NCI-H2196 treated with DMSO at 0.1 percent for 48 hours (cell line): ENCODE measurements around the gene SCNN1A.

Source experiments
- DNase-seq: peaks from one replicate; lab custom pipeline; 2025; ENCODE audit not compliant: unreplicated experiment; lab: John Stamatoyannopoulos, UW

Gene SCNN1A

GRCh38 chr12:6335451-6336078 lies 39.8 kb downstream of the SCNN1A start:
- DNase-seq = no peak

- no peak for DNase-seq
Measured at GRCh38 chr12:6334940-6335450, 40.4 kb downstream of the SCNN1A start.

DNA sequence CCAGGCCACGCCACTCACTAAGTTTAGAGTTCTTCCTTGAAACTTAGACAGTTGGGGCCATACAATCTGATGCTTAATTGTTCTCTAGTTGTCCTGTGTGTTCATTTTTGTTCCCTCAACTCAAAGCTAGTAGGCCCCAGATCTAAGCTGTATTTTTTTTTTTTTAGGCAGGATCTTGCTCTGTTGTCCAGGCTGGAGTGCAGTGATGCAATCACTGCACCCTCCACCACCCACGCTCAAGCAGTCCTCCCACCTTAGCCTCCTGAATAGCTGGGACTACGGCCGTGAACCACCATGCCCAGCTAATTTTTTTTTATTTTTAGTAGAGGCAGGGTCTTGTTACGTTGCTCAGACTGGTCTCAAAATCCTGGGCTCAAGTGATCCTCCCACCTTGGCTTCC lies 41.0 kb downstream of the SCNN1A start:
- no peak for DNase-seq

GRCh38 chr12:6333566-6333965 lies 41.8 kb downstream of the SCNN1A start:
- DNase-seq = no peak

- DNase-seq = no peak
Measured at GRCh38 chr12:6333029-6333428, 42.3 kb downstream of the SCNN1A start.

- DNase-seq = no peak
Measured at GRCh38 chr12:6332459-6332858, 42.9 kb downstream of the SCNN1A start.

GRCh38 chr12:6330999-6331714 lies 44.2 kb downstream of the SCNN1A start:
- no peak for DNase-seq

DNA sequence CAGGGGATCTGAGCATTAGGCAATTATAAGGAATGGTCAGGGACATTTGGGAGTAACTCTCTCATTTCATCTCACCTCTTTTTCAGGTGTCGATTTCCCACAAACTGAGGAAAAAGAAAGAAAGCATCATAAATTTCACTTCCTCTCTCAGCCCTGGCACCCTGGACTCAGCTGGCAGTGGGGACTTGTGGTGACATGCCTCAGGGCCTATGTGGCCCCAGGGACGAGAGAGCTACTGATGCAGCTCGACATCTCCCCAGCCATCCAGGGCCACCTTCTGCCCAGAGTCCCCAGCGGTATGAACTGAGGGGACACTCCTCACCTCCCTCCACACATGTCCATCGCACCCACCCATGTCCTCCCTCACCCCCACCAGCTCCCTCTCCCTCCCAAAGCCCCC lies 45.2 kb downstream of the SCNN1A start:
- DNase-seq = no peak

DNA sequence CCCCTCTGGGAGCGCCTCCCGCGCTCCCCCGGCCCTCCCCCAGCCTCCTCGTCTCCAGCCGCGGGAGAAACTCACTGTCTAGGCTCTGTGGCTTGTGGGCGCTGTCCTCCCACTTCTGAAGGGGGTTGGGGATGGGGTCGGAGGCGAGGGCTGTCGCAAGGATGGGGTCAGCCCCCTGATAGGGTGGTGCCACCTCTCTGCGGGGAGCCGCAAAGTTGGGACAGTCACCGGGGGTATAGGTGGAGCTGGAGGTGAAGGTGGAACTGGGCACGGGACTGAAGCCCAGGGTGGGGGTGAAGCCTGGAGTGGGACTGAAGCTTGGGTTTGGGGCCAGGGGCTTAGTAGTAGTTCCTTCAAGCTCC lies 45.7 kb downstream of the SCNN1A start:
- no peak for DNase-seq

DNA sequence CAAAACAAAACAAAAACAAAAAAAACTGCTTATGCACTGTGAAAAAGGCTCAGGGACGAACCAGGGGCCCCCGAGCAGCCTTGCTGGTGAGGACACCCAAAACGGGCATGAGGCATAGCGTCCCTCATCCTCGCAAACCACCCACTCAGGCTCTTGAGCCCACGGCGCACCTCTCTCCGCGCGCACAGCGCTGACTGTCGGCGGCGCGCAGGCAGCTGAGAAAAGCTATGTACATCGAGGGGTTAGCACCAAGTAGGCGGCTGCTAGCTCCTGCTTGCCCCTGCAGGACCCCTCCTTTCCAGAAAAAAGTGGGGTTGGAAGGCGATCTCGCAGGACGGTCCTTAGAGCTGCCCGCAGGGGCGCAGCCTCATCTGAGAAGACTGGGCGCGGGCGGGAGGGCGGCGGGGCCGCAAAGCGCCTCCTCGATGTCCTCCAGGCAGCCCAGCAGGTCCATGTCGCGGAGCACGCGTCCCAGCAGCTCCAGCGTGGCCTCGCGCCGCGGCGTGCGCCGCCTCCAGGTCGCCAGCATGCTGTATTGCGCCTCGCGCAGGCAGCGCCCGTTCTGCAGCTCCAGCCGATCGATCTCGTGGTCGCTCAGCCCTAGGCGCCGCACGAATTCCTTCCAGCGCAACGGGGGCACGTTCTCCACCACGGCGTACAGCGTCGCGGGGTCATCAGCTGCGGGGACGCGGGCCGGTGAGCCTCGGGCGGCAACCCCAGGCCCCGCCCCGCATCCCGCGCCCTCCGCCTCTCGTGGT lies 46.2 kb downstream of the SCNN1A start:
- no peak for DNase-seq

- DNase-seq = no peak
Measured at GRCh38 chr12:6328045-6328779, 47.2 kb downstream of the SCNN1A start.

DNA sequence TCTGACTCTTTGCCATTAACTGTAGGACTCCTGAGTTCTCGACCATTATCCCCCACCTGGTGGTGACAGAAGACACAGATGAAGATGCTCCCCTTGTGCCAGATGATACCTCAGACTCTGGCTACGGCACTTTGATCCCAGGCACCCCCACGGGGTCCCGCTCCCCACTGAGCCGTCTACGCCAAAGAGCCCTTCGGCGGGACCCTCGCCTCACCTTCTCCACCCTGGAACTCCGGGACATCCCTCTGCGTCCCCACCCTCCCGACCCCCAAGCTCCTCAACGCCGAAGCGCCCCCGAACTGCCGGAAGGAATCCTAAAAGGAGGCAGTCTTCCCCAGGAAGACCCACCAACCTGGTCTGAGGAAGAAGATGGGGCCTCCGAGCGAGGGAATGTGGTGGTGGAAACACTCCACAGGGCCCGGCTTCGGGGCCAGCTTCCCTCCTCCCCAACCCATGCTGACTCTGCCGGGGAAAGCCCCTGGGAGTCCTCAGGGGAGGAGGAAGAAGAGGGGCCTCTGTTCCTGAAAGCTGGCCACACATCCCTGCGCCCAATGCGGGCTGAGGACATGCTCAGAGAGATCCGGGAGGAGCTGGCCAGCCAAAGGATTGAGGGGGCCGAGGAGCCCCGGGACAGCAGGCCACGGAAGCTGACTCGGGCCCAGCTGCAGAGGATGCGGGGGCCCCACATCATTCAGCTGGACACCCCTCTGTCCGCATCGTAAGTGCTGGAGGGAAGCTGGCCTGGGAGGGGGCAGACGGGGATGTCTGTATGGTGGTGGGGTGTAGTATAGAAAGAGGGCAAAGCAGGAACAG lies 47.9 kb downstream of the SCNN1A start:
- no peak for DNase-seq

- no peak for DNase-seq
Measured at GRCh38 chr12:6326316-6327228, 48.8 kb downstream of the SCNN1A start.

DNA sequence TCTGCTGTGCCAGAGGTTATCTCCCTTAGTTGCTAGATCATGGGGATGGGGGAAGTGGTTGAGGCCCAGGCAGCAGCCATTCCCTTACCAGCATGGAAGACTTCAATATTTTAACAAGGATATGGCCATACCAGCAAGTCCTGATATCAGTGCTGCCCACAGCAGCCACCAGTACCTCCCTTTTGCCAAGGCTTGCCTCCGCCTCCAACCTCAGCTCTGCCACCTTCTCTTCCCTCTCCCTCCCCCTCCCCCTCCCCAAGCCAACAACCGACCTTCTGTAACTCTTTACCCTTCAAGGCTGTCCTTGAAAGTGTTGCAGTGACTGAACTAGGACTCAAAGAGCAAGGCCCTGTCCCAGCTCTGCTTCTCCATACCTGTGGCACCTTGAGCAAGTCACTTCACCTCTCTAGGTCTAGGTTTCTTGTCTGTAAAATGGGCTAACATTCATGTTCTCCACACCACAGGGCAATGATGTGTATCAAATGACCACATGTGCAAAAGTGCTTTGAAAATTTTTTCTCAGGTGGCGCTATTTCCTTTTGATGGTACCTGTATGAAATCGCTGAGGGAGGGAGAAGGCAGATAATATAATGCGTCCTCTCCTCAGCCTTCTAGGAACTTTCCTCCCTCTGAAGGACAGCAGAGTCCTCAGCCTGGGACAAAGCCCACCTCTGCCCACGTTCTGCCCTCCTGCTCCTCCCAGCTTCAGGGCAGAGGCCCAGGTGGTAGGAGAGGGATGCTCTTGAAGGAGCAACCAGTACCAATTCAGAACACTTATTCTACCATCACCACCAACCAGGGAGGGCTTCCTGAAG lies 50.2 kb downstream of the SCNN1A start:
- DNase-seq = no peak

DNA sequence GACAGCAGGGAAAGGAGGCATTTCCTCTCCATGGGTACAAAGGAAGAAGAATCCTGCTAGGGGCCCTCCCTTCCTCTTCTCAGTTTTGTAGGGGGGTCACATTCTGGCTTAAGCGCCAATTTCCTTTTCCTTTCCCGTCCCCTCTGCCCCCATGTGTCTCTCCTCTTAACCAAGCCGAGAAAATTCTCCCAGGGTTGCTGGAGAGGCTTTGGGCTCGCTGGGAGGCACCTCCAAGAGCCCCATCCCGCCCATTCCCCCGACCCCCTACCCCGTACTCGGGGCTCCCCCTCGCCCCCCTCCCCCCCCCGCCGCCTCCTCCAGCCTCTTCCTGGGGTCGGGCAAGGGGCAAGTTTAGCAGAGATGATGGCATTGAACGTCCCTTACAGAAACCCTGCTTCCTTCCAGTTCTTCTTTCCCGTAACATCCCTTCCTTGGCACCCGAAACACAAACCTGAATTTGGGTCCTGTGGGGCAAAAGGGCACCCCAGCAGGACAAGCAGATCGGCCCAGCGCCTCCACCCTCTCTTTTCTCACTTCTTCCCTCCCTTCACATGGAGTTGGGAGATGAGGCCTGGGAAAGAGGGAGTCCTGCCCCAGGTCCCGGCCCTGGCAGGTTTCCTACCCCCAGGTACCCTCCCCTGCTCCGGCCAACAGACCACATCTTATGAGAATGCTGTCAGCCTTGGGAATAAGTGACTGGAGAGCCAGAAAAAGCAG lies 51.2 kb downstream of the SCNN1A start:
- no peak for DNase-seq

DNA sequence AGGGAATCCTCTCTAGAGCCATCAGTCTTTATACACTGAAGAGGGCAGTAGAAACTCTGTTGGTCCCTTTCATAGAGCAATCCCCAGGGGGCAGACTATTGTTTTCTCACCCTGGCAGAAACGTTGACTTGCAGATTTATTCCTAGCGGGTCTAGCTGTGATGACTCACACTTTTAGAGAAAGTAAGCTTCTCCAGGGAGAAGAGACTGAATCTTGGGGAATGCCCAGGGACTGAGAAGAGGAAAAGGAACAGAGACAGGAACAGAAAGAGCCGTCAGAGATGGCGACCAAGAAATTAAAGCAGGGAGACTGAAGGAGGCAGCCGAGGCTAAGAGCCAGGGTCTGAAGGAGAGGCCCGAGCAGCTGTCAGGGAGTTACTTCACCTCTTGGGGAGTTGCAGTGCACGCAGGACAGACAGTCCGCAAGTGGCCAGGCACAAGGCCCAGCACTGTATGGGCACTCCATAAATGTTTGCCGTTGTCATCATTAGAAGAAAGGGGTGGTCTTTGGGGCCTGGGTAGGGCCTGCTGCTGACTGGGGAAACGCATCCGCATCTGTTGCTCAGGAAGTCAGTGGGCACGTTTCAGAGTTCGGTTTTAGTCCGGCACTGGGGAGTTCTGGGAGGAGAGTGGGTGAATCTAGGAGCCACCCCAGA lies 51.9 kb downstream of the SCNN1A start:
- DNase-seq = no peak

GRCh38 chr12:6322969-6323339 lies 52.4 kb downstream of the SCNN1A start:
- DNase-seq = no peak

- DNase-seq = no peak
Measured at GRCh38 chr12:6322352-6322751, 53.0 kb downstream of the SCNN1A start.
